Mesenteric fat pad (tissue), 1 donor: ENCODE results near the gene TEX14. TPM values are rescaled to one million over a fixed set of nuclear protein-coding genes. Genes with fewer than 3 reads are reported as not detected.
A peak's percentile ranks its signal among the peaks of the same experiment; 100 is the strongest.
"Not testable (repeated sequence)": the region's sequence is repeated elsewhere in the genome, so short reads cannot be mapped to it uniquely, and the experiment has no call there.

ENCODE experiments used
- DNase-seq: peaks from one replicate; pipeline ENCODE4 v3.0.0-alpha.2; 2020; ENCODE audit warnings: low spot score
- total RNA-seq: library from RNA; stranded (reverse); fragmentation: NEBNext Ultra II Directional; extraction: Animal tissue kit (Norgen Biotek cat#: 25700); gene quantifications from one replicate; pipeline ENCODE4 v1.2.1, GENCODE V29; 2021
- donor health status: DM: yes; HTN: yes; CAD: no.

Gene TEX14
- total RNA-seq, 1 donor from 2014 or later = 0.10 TPM

DNA sequence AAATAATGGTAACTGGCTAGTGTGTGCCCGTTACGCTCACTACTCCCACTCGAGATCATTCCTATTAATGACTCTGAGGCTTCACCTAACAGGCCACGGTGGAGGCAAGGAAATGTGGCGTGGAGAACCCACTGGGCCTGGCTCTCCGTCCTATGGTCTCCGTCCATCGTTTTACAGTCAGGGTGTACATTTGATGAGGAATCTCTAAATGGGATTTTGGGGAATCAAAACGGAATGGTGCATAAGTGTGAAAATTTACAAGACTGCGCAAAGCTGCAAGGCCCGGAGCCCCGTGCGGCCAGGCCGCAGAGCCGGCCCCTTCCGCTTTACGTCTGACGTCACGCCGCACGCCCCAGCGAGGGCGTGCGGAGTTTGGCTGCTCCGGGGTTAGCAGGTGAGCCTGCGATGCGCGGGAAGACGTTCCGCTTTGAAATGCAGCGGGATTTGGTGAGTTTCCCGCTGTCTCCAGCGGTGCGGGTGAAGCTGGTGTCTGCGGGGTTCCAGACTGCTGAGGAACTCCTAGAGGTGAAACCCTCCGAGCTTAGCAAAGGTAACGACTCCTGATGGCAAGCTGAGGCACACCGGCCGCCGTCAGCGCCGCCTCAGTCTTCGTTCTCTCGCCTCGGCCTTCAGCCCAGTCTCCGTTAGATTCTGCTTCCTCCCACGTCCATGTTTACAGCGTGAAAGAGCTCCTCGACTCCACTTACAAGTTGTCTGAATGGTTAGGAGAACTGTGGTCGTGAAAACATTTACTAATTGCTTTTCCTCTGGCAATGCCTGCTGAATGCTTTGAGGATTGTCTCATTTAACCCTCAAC, 602 bp upstream of the TEX14 start, which contains the start of gene RAD51C:
Gene RAD51C, plus strand, starts transcription at position 364 of the 817 bp plus-strand sequence. Its CDS starts 42 bp downstream, at position 406.
- peak; percentile 93 for DNase-seq

- DNase-seq = not testable (repeated sequence)
Observed at GRCh38 chr17:58690033-58690432, 1.8 kb downstream of the TEX14 start.

DNA sequence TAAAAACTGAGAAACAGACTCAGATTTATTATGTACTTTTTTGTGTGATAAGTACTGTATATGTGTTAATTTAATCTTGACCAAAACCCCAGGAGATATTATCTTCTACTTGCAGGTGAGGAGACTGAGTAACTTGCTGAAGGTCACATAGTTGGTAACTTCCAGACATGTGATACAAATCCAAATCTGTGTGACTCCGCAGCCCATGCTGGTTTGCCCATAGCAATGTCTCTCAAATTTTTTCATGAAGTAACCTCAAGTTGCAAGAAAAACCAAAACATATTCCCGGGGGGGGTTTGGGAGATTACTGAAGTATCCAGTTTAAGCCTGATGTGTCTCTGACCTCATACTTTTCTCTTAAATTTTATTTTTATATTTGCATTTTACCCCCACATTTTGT, 3.3 kb downstream of the TEX14 start:
- DNase-seq = no peak

GRCh38 chr17:58686980-58687379, 4.9 kb downstream of the TEX14 start:
- no peak for DNase-seq

DNA sequence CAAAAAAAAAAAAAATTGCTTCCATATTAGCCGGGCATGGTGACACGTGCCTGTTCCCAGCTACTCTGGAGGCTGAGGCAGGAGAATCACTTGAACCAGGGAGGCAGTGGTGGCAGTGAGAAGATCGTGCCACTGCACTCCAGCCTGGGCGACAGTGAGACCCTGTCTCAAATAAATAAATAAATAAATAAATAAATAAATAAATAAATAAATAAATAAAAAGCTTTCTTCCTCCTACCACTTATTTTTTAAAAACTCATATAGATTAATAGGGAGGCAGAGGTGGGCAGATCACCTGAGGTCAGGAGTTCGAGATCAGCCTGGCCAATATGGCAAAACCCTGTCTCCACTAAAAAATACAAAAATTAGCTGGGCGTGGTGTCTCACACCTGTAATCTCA, 7.4 kb downstream of the TEX14 start:
- not testable (repeated sequence) for DNase-seq

DNA sequence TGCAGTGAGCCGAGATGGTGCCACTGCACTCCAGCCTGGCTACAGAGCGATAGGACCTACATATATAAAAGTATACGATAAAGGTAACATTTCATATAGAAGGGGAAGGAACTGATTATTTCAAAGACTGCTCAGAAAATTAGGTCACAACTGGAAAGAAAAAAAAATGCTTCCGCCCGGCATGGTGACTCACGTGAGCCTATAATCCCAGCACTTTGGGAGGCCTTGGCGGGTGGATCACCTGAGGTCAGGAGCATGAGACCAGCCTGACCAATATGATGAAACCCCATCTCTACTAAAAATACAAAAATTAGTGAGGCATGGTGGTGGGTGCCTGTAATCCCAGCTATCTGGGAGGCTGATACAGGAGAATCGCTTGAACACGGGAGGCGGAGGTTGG, 7.8 kb downstream of the TEX14 start:
- no peak for DNase-seq

DNA sequence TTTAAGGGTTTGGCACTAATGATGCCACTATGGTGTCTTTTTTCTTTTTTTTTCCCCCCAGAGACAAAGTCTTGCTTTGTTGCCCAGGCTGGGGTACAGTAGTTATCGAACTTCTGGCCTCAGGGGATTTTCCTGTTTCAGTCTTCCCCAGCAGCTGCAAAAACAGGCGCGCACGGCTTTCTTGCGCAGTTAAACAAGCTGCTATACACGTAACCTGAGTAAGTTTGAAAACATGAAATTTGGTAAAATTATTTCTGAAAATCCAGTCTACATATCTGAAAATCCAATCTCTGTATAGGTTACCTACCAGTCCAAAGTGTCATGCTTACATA, 11.8 kb downstream of the TEX14 start:
- no peak for DNase-seq

GRCh38 chr17:58679263-58680037, 12.4 kb downstream of the TEX14 start:
- no peak for DNase-seq

- DNase-seq = not testable (repeated sequence)
Observed at GRCh38 chr17:58678287-58678686, 13.6 kb downstream of the TEX14 start.

DNA sequence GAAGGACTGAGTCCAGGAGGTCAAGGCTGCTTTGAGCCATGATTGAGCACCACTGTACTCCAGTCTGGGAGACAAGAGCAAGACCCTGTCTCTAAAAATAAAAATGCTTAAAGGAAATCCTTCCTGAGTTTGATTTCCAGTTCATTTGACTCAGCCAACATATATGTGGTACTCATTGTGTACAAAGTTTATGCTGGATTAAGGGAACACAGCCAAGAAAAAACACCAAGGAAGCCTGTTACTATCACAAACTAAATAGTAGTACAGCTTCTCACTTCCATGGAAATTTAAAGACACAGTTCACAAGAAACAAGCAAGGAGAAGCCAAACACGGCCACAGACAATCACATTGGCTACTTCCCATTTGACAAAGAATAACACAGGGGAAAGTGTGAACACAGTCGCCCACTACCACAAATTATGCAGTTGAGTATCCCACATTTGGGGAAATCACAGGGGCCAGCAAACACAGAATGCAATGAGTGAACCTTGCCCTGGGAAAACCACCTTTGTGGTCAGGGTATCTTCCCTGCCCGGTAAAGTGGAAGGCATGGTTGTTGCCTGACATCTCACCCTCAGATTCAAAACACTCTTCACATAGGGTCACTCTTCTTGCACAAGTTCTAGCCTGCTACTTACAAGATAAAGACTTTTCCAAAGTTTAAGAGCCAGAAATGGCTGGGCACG, 14.5 kb downstream of the TEX14 start:
- DNase-seq = no peak

DNA sequence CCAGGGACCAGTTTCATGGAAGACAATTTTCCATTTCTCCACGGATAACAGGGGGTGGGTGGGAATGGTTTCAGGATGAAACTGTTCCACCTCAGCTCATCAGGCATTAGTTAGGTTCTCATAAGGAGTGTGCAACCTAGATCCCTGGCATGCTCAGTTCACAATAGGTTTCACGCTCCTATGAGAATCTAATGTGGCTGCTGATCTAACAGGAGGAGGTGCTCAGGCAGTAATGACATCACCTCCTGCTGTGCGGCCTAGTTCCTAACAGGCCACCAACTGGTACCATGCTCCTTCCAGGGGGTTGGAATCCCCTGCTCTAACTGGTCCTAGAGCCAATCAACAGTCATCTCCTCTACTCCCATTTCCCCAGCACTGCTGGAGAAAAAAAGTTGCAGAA, 19.9 kb downstream of the TEX14 start:
- no peak for DNase-seq

GRCh38 chr17:58669853-58670252, 22.0 kb downstream of the TEX14 start:
- DNase-seq = no peak

- DNase-seq = no peak
Observed at GRCh38 chr17:58668598-58668935, 23.3 kb downstream of the TEX14 start.

DNA sequence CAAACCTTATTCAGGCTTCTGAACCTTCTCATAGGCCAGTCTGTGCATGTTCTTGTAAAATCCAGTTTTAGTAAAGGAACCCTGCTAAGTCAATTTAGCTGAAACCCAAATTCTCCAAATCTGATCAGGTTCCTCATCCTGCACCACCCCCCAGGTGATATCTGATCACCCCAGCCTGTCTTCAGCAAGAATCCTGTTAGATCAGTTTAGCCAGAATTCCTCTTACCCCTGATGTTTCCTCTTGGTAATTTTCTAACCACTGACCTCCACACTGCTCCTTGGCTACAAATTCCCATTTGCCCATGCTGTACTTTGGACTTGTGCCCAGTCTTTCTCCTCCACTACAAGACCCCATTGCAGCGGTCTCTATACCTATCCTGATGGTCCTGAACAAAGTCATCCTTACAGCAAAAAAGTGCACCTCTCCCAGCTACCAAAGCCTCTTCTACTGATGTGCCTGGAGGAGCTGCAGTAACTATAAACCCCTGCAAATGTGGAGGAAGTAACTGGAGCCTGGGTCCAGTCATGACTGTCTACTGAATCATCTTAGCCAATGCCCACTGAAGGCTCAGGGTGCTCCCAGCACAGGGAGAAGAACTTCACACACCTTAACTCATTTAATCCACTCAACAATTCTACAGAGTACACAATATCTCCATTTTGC, 23.8 kb downstream of the TEX14 start:
- no peak for DNase-seq

- DNase-seq = no peak
Observed at GRCh38 chr17:58666858-58667267, 25.0 kb downstream of the TEX14 start.

DNA sequence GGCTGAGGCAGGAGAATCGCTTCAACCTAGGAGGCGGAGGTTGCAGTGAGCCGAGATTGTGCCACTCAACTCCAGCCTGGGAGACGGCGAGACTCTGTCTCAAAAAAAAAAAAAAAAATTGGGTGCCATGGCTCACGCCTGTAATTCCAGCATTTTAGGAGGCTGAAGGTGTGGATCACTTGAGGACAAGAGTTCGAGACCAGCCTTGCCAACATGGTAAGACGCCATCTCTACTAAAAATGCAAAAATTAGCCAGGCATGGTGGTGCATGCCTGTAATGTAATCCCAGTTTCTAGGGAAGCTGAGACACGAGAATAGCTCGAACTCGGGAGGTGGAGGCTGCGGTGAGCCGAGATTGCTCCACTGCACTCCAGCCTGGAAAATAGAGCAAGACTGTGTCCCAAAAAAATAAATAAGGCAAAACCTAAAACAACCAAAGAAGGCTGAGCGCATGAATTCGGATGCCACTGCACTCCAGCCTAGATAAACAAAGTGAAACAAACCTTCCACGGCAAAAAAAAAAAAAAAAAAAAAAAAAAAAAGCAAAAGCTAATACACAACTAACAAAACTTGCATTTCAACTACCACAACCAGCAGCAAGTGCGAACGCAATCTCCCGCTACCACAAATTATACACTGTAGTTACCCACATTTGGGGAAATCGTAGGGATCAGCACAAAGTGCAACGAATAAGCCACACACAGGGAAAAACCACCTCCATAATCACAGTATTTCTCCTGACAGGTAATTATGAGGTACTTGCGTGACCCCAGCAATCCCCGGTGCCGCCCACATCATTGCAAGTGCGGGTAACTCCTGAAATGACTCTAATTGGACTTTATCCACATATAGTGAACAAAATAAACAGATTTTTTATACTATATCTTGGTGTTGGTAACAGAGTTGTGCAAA, 25.6 kb downstream of the TEX14 start:
- no peak for DNase-seq

GRCh38 chr17:58664302-58664701, 27.5 kb downstream of the TEX14 start:
- DNase-seq = no peak

- DNase-seq = no peak
Observed at GRCh38 chr17:58661499-58661898, 30.3 kb downstream of the TEX14 start.

DNA sequence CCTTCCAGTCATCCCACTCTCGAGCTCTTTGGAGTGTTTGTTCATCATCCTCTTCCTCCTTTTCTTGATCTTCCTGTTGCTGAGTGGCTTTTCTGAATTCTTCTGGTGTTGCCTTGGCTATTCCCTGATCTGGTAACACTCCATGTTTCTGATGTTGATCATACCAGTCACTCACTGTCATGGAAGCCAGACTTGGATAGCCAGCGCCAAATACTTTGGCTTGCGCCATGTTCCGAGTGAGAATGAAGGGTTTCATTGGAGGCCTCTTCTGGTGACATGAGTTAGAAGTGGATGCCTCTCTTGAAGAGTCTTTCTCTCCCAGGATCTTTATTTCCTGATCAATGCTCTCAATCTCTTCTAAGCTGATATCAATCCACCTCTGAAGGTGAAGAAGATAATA, 31.2 kb downstream of the TEX14 start:
- no peak for DNase-seq

GRCh38 chr17:58659714-58660084, 32.1 kb downstream of the TEX14 start:
- DNase-seq = not testable (repeated sequence)
